ENCODE data around the gene S100A10.

The S100A10 gene, protein sequence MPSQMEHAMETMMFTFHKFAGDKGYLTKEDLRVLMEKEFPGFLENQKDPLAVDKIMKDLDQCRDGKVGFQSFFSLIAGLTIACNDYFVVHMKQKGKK

DNA sequence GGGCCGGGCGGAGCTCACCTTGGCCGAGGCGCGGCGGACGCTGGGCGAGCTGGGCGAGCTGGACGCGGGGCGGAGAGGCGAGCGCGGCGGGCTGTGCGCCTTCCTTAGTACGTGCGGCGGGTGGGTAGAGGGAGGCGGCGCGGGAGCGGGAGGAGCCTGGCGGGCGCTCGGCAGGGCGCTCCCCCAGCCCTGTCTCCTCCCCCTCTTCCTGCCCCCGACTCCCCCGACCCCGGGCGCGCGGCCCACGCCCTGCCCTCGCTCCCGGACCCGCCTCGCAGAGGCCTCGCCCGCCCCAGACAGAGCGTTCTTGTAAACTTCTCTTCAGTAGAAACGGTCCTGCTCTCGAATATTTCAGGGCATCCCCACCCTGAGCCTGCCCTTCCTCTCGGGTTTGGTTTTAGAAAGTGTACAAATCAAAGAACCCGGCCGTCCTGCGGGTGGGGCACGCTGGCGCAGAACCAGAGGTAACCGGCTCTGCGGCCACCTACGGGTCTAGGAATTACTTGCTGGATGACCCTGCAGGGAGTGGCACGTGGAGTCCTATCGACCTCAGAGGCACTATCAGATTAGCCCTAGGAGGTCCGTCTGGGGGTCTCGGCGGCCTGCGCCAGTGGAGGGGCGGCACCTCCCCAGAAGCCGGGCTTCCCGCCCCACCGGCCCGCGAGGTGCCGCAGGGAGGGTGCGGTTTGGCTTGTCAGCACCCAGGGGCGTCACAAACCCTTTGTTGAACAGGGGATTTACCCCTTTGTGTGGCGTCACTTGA lies at the start of gene S100A10:
S100A10 (minus strand) TSS at position 126 of the 763 bp plus-strand sequence. CDS start 7,629 bp downstream, outside the sequence.
- DNase-seq (ENCODE audit: low read depth, low spot score) = peak; percentile 50

DNA sequence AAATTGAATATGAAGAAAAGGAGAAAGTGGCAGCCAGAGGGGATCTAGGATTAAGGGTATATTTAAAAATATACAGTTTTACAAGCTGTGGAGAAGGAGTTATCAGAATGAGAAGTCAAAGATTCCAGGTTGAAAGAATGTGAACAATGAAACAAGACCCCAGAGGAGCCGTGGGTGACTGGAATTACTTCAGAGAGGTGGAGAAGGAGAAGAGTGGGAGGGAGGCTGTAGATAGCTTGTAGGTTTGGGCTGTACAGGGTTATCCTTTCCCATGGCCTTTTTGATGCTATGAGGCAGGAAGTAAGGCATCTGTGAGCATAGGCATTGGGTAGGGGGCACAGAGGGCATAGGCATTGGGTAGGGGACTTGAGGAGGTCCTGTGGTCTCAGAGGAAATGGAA lies 48.4 kb upstream of the S100A10 start:
- DNase-seq (ENCODE audit: low read depth, low spot score) = no peak

DNA sequence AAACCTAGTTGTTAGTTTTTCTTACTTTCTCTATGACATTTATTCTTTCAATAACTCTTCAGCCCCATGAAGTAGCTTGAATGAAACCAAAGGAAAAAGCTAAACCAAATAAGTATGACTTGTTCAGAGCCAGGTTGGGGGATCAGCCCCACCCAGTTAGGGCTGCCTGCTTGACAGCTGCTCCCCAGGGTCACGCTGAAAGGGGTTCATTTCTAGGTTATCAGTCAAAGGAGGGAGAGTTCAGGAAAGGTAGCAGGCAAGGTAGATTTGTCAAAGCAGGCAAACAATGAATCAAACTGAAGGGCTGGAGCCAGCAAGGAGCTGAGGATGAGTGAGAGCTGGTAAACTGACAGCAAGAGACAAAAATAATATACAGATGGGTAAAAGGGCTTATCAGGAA lies 46.2 kb upstream of the S100A10 start:
- DNase-seq (ENCODE audit: low read depth, low spot score) = no peak

DNA sequence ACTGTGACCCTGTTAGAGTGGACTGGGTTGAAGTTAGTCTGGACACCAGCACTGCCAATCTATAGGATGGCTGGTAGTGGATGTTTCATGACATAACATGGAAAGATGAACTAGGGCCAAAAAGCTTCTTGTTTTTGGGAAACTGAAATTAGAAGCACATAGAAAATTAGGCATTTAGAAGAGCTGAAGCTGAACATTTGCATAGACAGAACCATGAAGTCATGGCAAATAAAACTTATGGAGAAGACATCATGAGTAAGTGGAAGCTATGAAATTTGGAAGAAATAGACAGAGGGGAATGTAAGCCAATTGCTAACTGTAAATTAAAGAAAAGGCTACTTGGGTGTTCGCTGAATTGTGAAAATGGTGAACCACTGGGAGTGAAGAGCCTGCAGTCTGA lies 45.8 kb upstream of the S100A10 start:
- no peak for DNase-seq (ENCODE audit: low read depth, low spot score)

DNA sequence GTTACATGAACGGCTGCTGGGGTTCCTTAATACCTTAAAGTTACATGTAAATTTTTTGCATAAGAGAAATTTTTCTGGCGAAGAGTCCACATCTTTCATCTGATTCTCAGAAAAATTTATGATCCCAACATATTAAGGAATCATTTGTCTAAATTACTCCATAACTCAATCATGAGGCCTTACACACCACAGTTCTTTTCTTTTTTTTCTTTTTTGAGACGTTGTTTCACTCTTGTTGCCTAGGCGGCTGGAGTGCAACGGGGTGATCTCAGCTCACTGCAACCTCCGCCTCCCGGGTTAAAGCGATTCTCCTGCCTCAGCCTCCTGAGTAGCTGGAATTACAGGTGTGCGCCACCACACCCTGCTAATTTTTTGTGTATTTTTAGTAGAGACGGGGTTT lies 45.2 kb upstream of the S100A10 start:
- DNase-seq (ENCODE audit: low read depth, low spot score) = no peak

DNA sequence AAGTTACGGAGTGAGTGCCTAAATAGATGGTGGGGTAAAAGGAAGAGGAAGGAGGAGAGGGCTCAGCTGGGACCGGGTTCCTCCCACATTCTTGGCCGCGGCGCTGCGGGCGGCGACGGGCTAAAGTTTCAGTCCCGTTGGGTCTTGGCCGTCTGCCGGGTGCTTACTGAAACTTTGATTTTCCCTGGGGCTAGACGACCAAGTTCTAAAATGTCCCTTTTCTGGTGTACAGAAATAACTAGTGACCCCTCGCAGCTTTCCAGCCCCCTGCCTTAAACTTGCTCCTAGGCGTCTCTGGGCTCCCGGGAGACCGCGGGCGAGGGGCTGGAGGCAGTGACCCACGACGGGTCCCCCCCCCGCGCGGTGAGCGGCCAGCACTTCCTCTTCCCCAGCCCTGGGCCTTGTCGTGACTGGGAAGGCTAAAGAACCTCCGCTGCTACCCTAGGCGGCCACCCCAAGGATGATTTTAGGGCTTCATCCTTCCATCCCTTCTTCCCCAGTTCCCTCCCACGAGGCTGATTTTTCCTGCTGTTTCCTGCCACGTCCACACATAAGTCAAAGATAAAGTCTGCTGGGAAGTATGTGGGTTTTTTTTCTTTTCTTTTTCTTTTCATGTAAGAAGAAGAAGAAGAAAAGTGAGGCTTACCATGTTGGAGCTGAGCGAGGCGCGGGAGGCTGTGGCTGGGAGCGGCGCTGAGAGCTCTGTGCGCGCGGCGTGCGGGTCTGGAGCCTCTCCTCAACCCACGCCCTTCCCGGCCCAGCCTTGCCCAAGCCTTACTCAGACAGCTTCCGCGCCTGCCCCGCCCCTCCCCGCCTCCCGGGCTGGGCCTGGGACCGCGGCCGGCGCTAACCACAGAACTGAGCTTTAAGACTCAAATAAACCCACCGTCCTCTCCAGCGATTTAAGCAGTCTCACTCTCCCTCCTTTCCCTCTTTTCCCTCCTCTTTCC lies 42.9 kb upstream of the S100A10 start, which contains the start of gene S100A11:
S100A11 (minus strand) TSS at position 738 of the 950 bp plus-strand sequence; CDS start at position 649, 89 bp downstream.
- DNase-seq (ENCODE audit: low read depth, low spot score) = no peak

DNA sequence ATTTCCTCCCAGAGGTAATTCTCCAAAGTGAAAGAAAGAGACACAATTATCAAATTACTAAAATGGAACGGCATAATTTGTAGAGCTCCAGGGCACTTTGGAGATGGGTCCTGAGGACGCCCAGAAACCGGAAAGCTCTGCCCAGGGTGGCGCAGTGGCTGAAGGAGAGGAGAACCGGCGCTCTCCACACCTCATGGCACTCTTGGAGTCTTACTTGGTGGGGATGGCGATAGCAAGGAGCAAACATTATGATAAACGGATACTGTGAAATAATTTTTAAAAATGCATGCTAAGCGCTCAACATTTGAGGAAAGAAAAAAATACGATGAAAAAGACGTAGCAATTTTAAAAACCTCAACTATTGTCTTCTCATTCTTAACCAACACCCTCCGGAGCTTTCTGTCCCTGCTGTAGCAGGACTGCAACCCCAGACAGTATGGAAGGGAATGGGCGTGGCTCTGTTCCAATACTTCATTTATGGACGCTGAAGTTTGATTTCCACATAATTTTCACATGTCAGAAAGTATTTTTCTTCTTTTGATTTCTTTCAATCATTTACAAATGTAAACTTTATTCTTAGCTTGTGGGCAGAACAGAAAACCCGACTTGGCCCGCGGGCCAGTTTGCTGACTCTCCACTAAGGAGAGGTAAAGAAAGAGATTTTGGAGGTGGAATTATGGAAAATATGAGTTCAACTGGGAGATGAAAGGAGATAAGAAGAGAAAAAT lies 42.0 kb upstream of the S100A10 start:
- no peak for DNase-seq (ENCODE audit: low read depth, low spot score)

DNA sequence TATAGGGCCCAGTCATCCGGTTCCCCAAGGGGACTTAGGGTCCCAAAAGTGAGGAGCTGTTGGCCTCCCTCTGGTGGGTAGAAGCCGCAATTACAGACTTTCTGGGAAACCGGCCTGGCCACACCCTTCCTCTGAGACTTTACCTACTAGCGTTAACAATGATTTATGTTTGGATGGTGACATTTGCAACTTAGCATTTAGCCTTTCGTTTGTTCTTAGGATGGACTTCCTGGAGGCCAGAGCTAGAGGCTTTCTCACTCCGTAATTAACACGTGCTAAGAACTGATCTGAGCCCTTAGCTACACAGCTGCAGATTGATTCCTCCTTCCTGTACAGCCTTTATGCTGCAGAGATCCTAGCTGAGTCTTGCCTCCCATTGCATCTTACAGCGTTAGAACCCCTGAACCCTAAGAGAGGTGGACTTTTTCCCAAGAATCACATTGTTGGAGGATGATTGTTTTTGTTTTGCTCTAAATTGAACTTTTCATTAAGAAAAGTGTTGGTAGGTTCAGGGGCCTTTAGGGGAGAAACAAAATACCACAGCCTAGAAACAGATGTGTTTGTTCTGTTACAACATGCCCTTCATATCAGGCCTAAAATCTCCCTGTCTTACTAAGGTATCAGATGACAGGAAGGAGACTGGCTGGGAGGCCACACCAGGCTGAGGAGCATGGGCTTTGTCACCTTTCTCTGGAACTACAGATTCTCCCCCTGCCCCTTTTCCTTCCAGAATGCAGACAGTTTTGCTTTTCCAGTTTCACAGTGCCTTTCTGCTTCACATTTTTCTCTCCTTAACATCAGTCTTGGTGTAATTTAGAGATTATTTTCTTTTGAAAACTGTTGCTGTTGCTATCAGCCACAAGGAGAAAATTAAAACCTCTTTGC lies 41.2 kb upstream of the S100A10 start:
- DNase-seq (ENCODE audit: low read depth, low spot score) = no peak

DNA sequence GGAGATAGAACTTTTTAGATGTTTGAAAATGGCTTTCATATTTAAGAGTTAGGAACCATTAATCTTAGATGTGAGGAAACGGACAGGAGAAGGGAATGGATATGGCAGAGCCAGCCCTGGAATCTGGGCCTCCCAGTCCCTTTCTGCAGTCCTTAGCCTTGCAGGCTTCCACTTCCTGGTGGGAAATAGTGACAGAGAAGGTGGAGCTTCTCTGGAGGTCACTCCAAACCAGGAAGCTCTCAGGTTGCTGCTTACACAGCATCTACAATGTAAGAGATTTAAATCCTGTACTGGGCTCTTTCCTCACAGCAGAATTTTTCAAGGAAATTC lies 40.6 kb upstream of the S100A10 start:
- DNase-seq (ENCODE audit: low read depth, low spot score) = no peak

DNA sequence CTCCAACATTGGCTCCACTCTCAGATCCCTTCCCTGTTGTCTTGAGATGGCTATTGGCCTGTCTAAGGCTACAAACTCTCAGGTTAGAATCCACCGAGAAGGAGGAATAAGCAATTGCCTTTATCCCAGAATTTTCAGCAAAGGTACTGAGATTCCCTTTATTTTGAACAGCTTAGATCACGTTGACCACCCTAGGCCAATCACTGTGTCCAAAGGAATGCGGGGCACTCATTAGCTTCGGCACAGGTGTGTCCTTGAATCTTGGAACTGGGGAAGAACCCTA lies 36.2 kb upstream of the S100A10 start:
- no peak for DNase-seq (ENCODE audit: low read depth, low spot score)

DNA sequence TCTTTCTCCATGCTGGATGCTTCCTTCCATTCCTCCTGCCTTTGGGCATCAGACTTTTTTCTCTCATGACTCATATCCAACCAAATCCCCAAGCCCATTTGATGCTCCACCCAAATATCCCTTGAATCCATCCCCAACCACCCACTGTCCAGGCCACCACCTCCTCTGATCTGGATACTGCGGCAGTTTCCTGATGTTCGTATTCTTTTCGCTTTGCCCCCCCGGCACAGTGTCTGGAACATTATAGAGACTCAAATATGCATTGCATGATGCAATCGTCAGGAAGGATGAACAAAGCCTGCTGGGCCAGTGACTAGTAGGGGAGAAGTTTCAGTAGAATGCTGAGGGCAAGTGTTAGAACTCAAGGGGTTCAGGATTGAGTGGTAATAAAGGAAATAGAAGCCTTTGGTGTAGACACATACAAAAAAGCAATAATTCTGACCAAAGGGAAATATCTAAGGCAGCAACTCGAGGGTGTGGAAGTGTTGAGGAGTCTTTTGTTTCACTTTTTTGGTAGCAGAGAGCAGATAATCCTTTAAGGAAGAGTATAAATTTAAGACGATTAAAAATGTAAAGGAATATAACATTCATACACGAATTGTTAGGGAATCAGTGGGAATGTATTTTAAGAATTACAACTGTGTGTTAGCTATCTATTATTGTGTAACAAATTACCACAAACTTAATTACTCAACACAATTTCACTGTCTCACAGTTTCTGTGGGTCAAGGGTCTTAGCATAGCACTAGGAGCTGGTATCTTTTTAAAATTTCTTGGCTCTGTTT lies 35.7 kb upstream of the S100A10 start:
- DNase-seq (ENCODE audit: low read depth, low spot score) = no peak

DNA sequence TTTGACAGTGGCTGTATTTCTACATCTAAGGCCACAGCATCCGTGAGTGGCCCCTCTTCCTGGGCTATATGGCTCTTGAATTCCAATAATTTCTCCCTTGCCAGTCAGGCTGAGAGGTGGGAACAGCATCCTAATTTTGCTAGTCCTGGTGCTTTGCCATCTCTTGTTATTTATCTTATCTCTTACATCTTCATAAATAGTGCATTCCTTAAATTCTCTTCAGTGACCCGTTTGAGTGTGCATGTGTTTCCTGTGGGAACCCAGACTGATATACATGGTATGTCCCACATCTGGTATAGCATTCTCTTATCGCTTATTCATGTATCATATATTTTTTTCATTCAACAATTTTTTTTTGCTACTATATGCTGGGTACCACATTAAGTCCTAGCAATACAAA lies 33.2 kb upstream of the S100A10 start:
- DNase-seq (ENCODE audit: low read depth, low spot score) = no peak

DNA sequence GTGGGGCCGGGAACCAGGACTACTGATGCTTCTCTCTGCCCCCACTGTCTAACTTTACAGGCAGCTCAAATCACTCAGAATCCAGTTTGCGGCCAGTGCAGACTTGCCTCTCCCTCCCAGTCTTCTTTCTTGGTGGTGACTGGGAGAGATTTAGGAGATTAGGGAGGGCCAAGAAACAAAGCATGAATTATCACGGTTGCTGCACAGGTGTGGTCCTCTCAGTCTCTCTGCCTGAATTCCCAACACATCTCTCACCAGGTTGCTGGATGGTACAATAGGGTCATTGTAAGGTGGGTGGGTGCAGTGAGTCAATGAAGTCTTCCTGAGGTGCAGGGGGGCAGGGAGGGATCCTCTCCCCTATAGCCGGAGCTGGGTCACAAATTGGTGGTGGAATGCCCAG lies 30.6 kb upstream of the S100A10 start:
- no peak for DNase-seq (ENCODE audit: low read depth, low spot score)

DNA sequence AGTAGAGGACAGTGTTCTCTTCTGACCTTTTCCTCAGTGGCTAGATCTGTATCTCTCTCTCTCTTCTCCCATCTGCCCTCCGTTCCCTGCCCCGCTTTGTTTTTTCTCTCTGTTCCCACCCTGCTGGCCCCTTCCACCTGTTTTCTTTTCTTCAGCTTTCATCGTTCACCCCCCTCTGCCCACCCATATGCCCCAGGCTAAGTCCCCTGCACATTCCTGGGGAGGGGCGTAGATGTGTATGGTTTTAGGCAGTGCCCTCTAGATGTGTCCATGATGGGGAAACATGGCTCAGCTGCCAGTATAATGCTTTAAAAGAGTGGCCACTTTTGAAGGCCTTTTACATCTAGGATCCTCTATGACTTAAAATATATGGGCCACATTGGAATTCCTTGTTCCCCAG lies 29.6 kb upstream of the S100A10 start:
- DNase-seq (ENCODE audit: low read depth, low spot score) = no peak

DNA sequence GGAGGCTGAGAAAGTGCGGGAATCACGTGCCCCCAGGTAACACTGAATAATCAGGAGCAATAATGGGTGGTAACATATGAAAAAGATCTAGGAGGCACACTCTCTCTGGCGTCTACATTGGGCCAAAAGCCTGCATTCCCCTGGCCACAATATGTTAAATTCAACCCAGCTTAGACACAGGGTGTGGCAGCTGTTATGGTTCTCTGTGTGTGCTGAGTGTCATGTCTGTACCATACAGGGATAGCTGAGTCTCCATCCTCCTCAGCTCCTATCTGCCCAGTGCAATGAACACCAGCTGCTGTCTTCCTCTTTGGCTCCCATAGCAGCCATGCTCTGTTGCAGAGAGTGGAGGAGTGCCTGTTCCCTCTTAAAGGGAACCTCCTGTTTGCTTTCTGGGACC lies 28.8 kb upstream of the S100A10 start:
- DNase-seq (ENCODE audit: low read depth, low spot score) = no peak

DNA sequence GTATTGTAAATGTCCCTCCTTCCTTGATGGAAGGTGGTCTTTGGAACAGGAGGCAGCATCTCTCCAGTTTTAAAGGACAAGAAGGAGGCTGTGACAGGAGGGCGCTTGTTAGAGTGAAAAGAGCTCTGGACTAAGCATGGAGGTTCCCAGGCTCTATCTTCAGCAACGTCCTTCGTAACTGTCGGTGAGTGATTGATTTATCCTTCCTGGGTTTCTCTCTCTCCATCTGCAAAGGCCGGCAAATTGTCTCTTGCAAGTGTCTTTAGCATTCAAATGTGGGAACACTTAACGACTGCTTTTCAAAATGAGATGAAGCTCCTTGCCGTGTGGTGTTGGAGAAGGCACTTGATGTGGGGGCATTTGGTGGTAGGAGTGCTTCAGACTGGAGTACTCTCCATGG lies 27.9 kb upstream of the S100A10 start:
- DNase-seq (ENCODE audit: low read depth, low spot score) = no peak

DNA sequence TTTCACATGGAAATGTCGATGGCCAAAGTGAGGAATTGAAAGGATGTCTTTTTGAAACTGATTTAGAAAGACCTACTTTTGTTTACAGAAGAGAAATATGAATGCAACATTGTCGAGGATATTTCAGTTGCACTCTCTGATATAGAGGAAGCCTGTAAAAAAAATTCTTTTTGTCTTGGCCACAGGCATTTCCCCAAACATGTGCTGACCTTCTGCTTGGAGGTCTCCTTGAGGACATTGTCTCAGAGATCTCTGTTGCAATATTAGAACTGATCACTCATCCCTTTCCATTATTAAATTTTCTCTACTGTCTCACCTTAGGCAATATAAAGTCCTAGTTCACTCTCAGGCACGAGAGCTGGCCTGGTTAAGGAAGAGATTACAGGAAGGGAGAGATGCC lies 27.2 kb upstream of the S100A10 start:
- DNase-seq (ENCODE audit: low read depth, low spot score) = no peak

DNA sequence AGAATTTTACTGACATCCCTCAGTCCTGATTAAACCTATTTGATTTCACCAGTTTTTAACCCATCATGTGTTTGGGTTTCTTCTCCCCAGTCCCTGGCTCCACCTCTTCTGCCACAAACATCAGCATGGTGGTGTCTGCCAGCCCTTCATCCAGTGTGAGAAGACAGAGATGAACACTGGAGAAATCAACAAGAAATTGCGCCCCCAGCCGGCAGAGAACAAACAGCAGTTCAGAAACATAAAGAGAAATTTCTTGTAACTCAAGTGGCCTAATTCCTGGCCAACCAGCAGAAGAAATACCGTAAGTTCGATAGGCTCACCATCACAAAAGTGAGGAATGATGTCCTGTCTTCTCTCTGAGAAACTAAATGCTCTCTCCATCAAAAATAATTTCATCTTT lies 24.9 kb upstream of the S100A10 start:
- DNase-seq (ENCODE audit: low read depth, low spot score) = no peak

DNA sequence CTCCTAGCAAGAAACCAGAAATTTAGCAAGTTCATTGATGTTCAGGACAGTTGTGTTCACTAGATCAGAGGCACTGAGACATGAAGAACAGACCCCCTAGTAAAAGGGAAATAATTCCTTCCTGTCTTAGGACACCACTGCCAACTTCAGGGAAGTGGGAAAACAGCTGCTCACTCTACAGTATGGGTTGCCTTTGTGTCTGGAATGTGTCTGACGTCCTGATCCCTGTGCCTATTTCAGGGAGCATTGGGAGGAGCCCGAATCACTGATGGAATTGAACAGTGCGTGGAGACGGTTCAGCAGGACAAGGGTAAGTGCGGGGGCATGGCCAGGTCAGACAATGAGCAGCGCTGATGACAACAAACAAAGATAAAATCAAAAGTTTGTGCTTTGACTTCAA lies 22.1 kb upstream of the S100A10 start:
- no peak for DNase-seq (ENCODE audit: low read depth, low spot score)

DNA sequence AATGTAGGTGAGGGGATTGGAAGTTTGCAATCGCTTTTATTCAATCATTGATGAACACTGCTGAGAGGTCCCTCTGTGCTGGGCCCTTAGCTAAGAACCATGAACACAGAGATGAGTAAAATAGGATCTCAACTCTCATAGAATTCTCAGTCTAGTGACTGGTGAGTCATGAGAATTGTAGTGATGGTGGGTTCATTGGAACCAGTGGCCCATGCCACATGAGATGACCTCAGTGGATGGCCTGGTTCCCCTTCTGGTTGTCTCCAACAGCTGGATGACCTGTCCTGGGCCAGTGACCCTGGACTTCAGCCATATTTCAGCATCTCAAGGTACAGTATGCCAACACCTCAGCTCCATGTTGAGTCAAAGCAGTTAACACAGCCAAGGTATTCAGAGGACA lies 21.3 kb upstream of the S100A10 start:
- DNase-seq (ENCODE audit: low read depth, low spot score) = no peak

Data from activated CD4-positive, CD25-positive, alpha-beta regulatory T cell treated with anti-CD3 and anti-CD28 coated beads, Interleukin-2, amount 50 U/mL, for 16 hours (primary cell).